Measurements from ENCODE around the gene UBE3A. TPM values are rescaled to one million over a fixed set of nuclear protein-coding genes. Genes with fewer than 3 reads are reported as not detected.
"Not testable (repeated sequence)": the region's sequence is repeated elsewhere in the genome, so short reads cannot be mapped to it uniquely, and the experiment has no call there.

The UBE3A gene
- total and polyA plus RNA-seq, 2 donors, result 33.1 to 178 TPM

- no peaks in the 10 kb centered on the region for H3K36me3 ChIP-seq (ENCODE audit: insufficient read depth)
- H3K4me1 ChIP-seq (ENCODE audit: insufficient read depth), result peaks cover 1% of the 10 kb centered on the region
- H3K27ac ChIP-seq (ENCODE audit: low read depth), result no peak overlapping the region
- 57% methylated on average over 3 of the region's 3 CpGs for WGBS
- no peak for DNase-seq (ENCODE audit: extremely low spot score)
- H3K4me3 ChIP-seq (ENCODE audit: low read depth, low read length), result no peak overlapping the region
Observed at GRCh38 chr15:25431836-25432561, 6.8 kb downstream of the UBE3A start.

GRCh38 chr15:25427861-25428260 lies 11.0 kb downstream of the UBE3A start:
- H3K27ac ChIP-seq (ENCODE audit: low read depth), result no peak overlapping the region
- no peak for DNase-seq (ENCODE audit: extremely low spot score)
- 60% methylated on average over 2 of the region's 2 CpGs for WGBS
- no peak overlapping the region for H3K4me3 ChIP-seq (ENCODE audit: low read depth, low read length)
- no peaks in the 10 kb centered on the region for H3K4me1 ChIP-seq (ENCODE audit: insufficient read depth)
- H3K36me3 ChIP-seq (ENCODE audit: insufficient read depth), result no peaks in the 10 kb centered on the region

- Histone ChIP-seq H3K27ac (ENCODE audit: low read depth) (no peak overlapping the region), H3K36me3 (ENCODE audit: insufficient read depth) (no peaks in the 10 kb centered on the region), H3K4me3 (ENCODE audit: low read depth, low read length) (no peak overlapping the region), H3K4me1 (ENCODE audit: insufficient read depth) (no peaks in the 10 kb centered on the region)
- 31% methylated on average over 3 of the region's 3 CpGs for WGBS
- no peak for DNase-seq (ENCODE audit: extremely low spot score)
Observed at GRCh38 chr15:25426896-25427610, 11.8 kb downstream of the UBE3A start.

- no peak for DNase-seq (ENCODE audit: extremely low spot score)
- WGBS, result 94% methylated on average over 1 of the region's 1 CpG
- no peak overlapping the region for H3K4me3 ChIP-seq (ENCODE audit: low read depth, low read length)
- no peaks in the 10 kb centered on the region for H3K4me1 ChIP-seq (ENCODE audit: insufficient read depth)
- no peak overlapping the region for H3K27ac ChIP-seq (ENCODE audit: low read depth)
- H3K36me3 ChIP-seq (ENCODE audit: insufficient read depth), result no peaks in the 10 kb centered on the region
Observed at GRCh38 chr15:25424073-25424472, 14.8 kb downstream of the UBE3A start.

- 89% methylated on average over 2 of the region's 2 CpGs for WGBS
- H3K4me3 ChIP-seq (ENCODE audit: low read depth, low read length), result no peak overlapping the region
- H3K4me1 ChIP-seq (ENCODE audit: insufficient read depth), result no peaks in the 10 kb centered on the region
- no peak for DNase-seq (ENCODE audit: extremely low spot score)
- H3K36me3 ChIP-seq (ENCODE audit: insufficient read depth), result no peaks in the 10 kb centered on the region
- H3K27ac ChIP-seq (ENCODE audit: low read depth), result no peak overlapping the region
Observed at GRCh38 chr15:25422021-25422420, 16.8 kb downstream of the UBE3A start.

- no peak for DNase-seq (ENCODE audit: extremely low spot score)
- 91% methylated on average over 4 of the region's 4 CpGs for WGBS
- H3K36me3 ChIP-seq (ENCODE audit: insufficient read depth), result no peaks in the 10 kb centered on the region
- H3K4me3 ChIP-seq (ENCODE audit: low read depth, low read length), result no peak overlapping the region
- H3K4me1 ChIP-seq (ENCODE audit: insufficient read depth), result no peaks in the 10 kb centered on the region
- no peak overlapping the region for H3K27ac ChIP-seq (ENCODE audit: low read depth)
Observed at GRCh38 chr15:25418202-25418601, 20.6 kb downstream of the UBE3A start.

GRCh38 chr15:25417604-25418003 lies 21.2 kb downstream of the UBE3A start:
- 99% methylated on average over 2 of the region's 2 CpGs for WGBS
- Histone ChIP-seq H3K36me3 (ENCODE audit: insufficient read depth) (no peaks in the 10 kb centered on the region), H3K4me3 (ENCODE audit: low read depth, low read length) (no peak overlapping the region), H3K27ac (ENCODE audit: low read depth) (no peak overlapping the region), H3K4me1 (ENCODE audit: insufficient read depth) (no peaks in the 10 kb centered on the region)
- DNase-seq (ENCODE audit: extremely low spot score), result no peak

- Histone ChIP-seq H3K27ac (ENCODE audit: low read depth) (no peak overlapping the region), H3K4me3 (ENCODE audit: low read depth, low read length) (no peak overlapping the region), H3K4me1 (ENCODE audit: insufficient read depth) (no peaks in the 10 kb centered on the region), H3K36me3 (ENCODE audit: insufficient read depth) (no peaks in the 10 kb centered on the region)
- 86% methylated on average over 3 of the region's 3 CpGs for WGBS
- no peak for DNase-seq (ENCODE audit: extremely low spot score)
Observed at GRCh38 chr15:25416693-25417092, 22.1 kb downstream of the UBE3A start.

- no peak for DNase-seq (ENCODE audit: extremely low spot score)
- Histone ChIP-seq H3K4me1 (ENCODE audit: insufficient read depth) (no peaks in the 10 kb centered on the region), H3K27ac (ENCODE audit: low read depth) (no peak overlapping the region), H3K36me3 (ENCODE audit: insufficient read depth) (no peaks in the 10 kb centered on the region), H3K4me3 (ENCODE audit: low read depth, low read length) (no peak overlapping the region)
- 86% methylated on average over 3 of the region's 3 CpGs for WGBS
Observed at GRCh38 chr15:25415707-25416106, 23.1 kb downstream of the UBE3A start.

- Histone ChIP-seq H3K4me3 (ENCODE audit: low read depth, low read length) (no peak overlapping the region), H3K36me3 (ENCODE audit: insufficient read depth) (no peaks in the 10 kb centered on the region), H3K4me1 (ENCODE audit: insufficient read depth) (no peaks in the 10 kb centered on the region), H3K27ac (ENCODE audit: low read depth) (no peak overlapping the region)
- DNase-seq (ENCODE audit: extremely low spot score), result no peak
- WGBS, result 90% methylated on average over 1 of the region's 1 CpG
Observed at GRCh38 chr15:25415217-25415616, 23.6 kb downstream of the UBE3A start.

- H3K4me1 ChIP-seq (ENCODE audit: insufficient read depth), result no peaks in the 10 kb centered on the region
- 91% methylated on average over 2 of the region's 2 CpGs for WGBS
- no peaks in the 10 kb centered on the region for H3K36me3 ChIP-seq (ENCODE audit: insufficient read depth)
- no peak for DNase-seq (ENCODE audit: extremely low spot score)
- no peak overlapping the region for H3K4me3 ChIP-seq (ENCODE audit: low read depth, low read length)
- no peak overlapping the region for H3K27ac ChIP-seq (ENCODE audit: low read depth)
Observed at GRCh38 chr15:25410649-25411048, 28.2 kb downstream of the UBE3A start.

GRCh38 chr15:25409731-25410130 lies 29.1 kb downstream of the UBE3A start:
- WGBS, result 77% methylated on average over 4 of the region's 4 CpGs
- not testable (repeated sequence) for H3K36me3 ChIP-seq (ENCODE audit: insufficient read depth); H3K4me3 ChIP-seq (ENCODE audit: low read depth, low read length); H3K4me1 ChIP-seq (ENCODE audit: insufficient read depth); DNase-seq (ENCODE audit: extremely low spot score); H3K27ac ChIP-seq (ENCODE audit: low read depth)

- DNase-seq (ENCODE audit: extremely low spot score), result no peak
- WGBS, result 53% methylated on average over 2 of the region's 2 CpGs
- Histone ChIP-seq H3K4me3 (ENCODE audit: low read depth, low read length) (no peak overlapping the region), H3K4me1 (ENCODE audit: insufficient read depth) (no peaks in the 10 kb centered on the region), H3K27ac (ENCODE audit: low read depth) (no peak overlapping the region), H3K36me3 (ENCODE audit: insufficient read depth) (no peaks in the 10 kb centered on the region)
Observed at GRCh38 chr15:25408929-25409328, 29.9 kb downstream of the UBE3A start.

- Histone ChIP-seq H3K36me3 (ENCODE audit: insufficient read depth) (no peaks in the 10 kb centered on the region), H3K27ac (ENCODE audit: low read depth) (no peak overlapping the region), H3K4me1 (ENCODE audit: insufficient read depth) (no peaks in the 10 kb centered on the region), H3K4me3 (ENCODE audit: low read depth, low read length) (no peak overlapping the region)
- DNase-seq (ENCODE audit: extremely low spot score), result no peak
- 33% methylated on average over 2 of the region's 2 CpGs for WGBS
Observed at GRCh38 chr15:25408428-25408827, 30.4 kb downstream of the UBE3A start.
